ENCODE results near the gene SH2D5.

The SH2D5 gene

GRCh38 chr1:20715406-20715805, 17.1 kb downstream of the SH2D5 start:
- DNase-seq (ENCODE audit: low read depth, low spot score), result no peak
- no peak overlapping the region for H3K4me3 ChIP-seq (ENCODE audit: low read depth, low read length)
- TF ChIP-seq CTCF (IDR thresholded peaks at IDR 0.05; ENCODE audit: low read depth, low read length), result no peak
- in situ Hi-C loops (cut with HindIII; ENCODE audit: low sequenced_read_pairs), result no loop called here

- TF ChIP-seq CTCF (IDR thresholded peaks at IDR 0.05; ENCODE audit: low read depth, low read length), result no peak
- no peak for DNase-seq (ENCODE audit: low read depth, low spot score)
- in situ Hi-C loops (cut with HindIII; ENCODE audit: low sequenced_read_pairs), result no loop called here
- H3K4me3 ChIP-seq (ENCODE audit: low read depth, low read length), result no peak overlapping the region
Measured at GRCh38 chr1:20713440-20713839, 19.1 kb downstream of the SH2D5 start.

- DNase-seq (ENCODE audit: low read depth, low spot score), result no peak
- TF ChIP-seq CTCF (IDR thresholded peaks at IDR 0.05; ENCODE audit: low read depth, low read length), result no peak
- in situ Hi-C loops (cut with HindIII; ENCODE audit: low sequenced_read_pairs), result no loop called here
- H3K4me3 ChIP-seq (ENCODE audit: low read depth, low read length), result no peak overlapping the region
Measured at GRCh38 chr1:20712215-20712577, 20.3 kb downstream of the SH2D5 start.

GRCh38 chr1:20711285-20712214, 21.0 kb downstream of the SH2D5 start:
- no peak for DNase-seq (ENCODE audit: low read depth, low spot score)
- TF ChIP-seq CTCF (IDR thresholded peaks at IDR 0.05; ENCODE audit: low read depth, low read length), result no peak
- in situ Hi-C loops (cut with HindIII; ENCODE audit: low sequenced_read_pairs), result no loop called here
- no peak overlapping the region for H3K4me3 ChIP-seq (ENCODE audit: low read depth, low read length)

GRCh38 chr1:20710469-20711284, 21.8 kb downstream of the SH2D5 start:
- no peak for TF ChIP-seq CTCF (IDR thresholded peaks at IDR 0.05; ENCODE audit: low read depth, low read length)
- H3K4me3 ChIP-seq (ENCODE audit: low read depth, low read length), result no peak overlapping the region
- no peak for DNase-seq (ENCODE audit: low read depth, low spot score)
- in situ Hi-C loops (cut with HindIII; ENCODE audit: low sequenced_read_pairs), result no loop called here

GRCh38 chr1:20709868-20710267, 22.6 kb downstream of the SH2D5 start:
- no peak for DNase-seq (ENCODE audit: low read depth, low spot score)
- in situ Hi-C loops (cut with HindIII; ENCODE audit: low sequenced_read_pairs), result no loop called here
- no peak overlapping the region for H3K4me3 ChIP-seq (ENCODE audit: low read depth, low read length)
- no peak for TF ChIP-seq CTCF (IDR thresholded peaks at IDR 0.05; ENCODE audit: low read depth, low read length)

All from astrocyte of the spinal cord (primary cell).